Stomach (tissue), 9 donors: ENCODE results near the gene SMARCC1. TPM values are rescaled to one million over a fixed set of nuclear protein-coding genes. Genes with fewer than 3 reads are reported as not detected.

ENCODE experiments used
- DNase-seq, 2 donors: peaks; one replicate each; pipeline versions ENCODE4 v3.0.0 to v3.0.0-alpha.2; 2013 to 2019
- H3K27ac ChIP-seq, 5 donors: fragments of 200-600 bp in 4 of 5; sonication (generic) in 4 of 5; one replicate each; pipeline ENCODE4 v1.5.1; 2013 to 2019; ENCODE audit warnings: mild to moderate bottlenecking in 1 of 5, moderate library complexity in 1 of 5
- H3K27me3 ChIP-seq, 3 donors: fragments of 200-600 bp; sonication (generic); one replicate each; pipeline ENCODE4 v1.5.1; 2017 to 2019; ENCODE audit warnings: mixed run types in 1 of 3
- H3K36me3 ChIP-seq, 4 donors: fragments of 200-600 bp; sonication (generic); 1 replicate in 3 of 4; 2 replicates in 1 of 4; pipeline ENCODE4 v1.5.1; 2016 to 2019
- H3K4me1 ChIP-seq, 4 donors: fragments of 200-600 bp; sonication (generic); one replicate each; pipeline ENCODE4 v1.5.1; 2016 to 2019
- H3K4me3 ChIP-seq, 4 donors: fragments of 200-600 bp; sonication (generic) in 3 of 4; one replicate each; pipeline ENCODE4 v1.5.1; 2016 to 2019; ENCODE audit warnings: mild to moderate bottlenecking in 1 of 4
- H3K9me3 ChIP-seq, 4 donors: fragments of 200-600 bp; sonication (generic); one replicate each; pipeline ENCODE4 v1.5.1; 2016 to 2019
- CTCF ChIP-seq, 7 experiments: fragments of 450-650 bp in 4 of 7; fragments of 200-600 bp in 3 of 7; sonication (generic) in 3 of 7; IDR thresholded peaks; one replicate each; pipeline ENCODE4 v1.5.1; 2016 to 2019; ENCODE audit warnings: antibody characterized with exemption in 7 of 7, control low read depth in 2 of 7, mild to moderate bottlenecking in 1 of 7
- EP300 ChIP-seq: sonication (generic); formaldehyde crosslinking; IDR thresholded peaks from one replicate; pipeline ENCODE4 v1.6.1; 2017; ENCODE audit warnings: antibody characterized with exemption
- POLR2A ChIP-seq, 4 donors: fragments of 450-650 bp; IDR thresholded peaks; one replicate each; pipeline ENCODE4 v1.6.1; 2016; ENCODE audit warnings: antibody characterized with exemption in 4 of 4, control low read depth in 2 of 4, mild to moderate bottlenecking in 1 of 4, moderate library complexity in 1 of 4
- POLR2AphosphoS5 ChIP-seq, 3 donors: sonication (generic); formaldehyde crosslinking; IDR thresholded peaks; one replicate each; pipeline ENCODE4 v1.6.1; 2016; ENCODE audit warnings: antibody characterized with exemption in 3 of 3
- WGBS, 5 donors: extraction: QIAGEN DNeasy Blood & Tissue Kit in 3 of 5; methylation state at CpG; one replicate each; pipeline versions ENCODE4 v1.1.5 to v1.1.7; 2013 to 2018; 5-methylcytosine and 5-hydroxymethylcytosine counted together
- intact Hi-C: fragments of 100-400 bp; cut with DNase I; formaldehyde crosslinking; loops from one replicate; pipeline ENCODE4 v1.15.1; 2023; ENCODE audit warnings: low total_unique reads
- polyA plus RNA-seq, 3 donors: library from polyadenylated mRNA; stranded (reverse); fragments of 200-250 nt; gene quantifications; one replicate each; pipeline ENCODE4 v1.2.3, GENCODE V29; 2013
- total RNA-seq, 5 donors: library from RNA; depleted of rRNA; stranded (reverse); fragments of >200 nt; gene quantifications; one replicate each; pipeline versions ENCODE4 v1.1.0 to v1.2.3, GENCODE V29; 2014 to 2016
- donor health status: healthy with polysubstance abuse.
- donor health status: Bipolar disorder and iron deficiency.
- donor health status: healthy.

SMARCC1 gene
- total and polyA plus RNA-seq, 8 donors = 8.6 to 64.3 (median 27.3) TPM

DNA sequence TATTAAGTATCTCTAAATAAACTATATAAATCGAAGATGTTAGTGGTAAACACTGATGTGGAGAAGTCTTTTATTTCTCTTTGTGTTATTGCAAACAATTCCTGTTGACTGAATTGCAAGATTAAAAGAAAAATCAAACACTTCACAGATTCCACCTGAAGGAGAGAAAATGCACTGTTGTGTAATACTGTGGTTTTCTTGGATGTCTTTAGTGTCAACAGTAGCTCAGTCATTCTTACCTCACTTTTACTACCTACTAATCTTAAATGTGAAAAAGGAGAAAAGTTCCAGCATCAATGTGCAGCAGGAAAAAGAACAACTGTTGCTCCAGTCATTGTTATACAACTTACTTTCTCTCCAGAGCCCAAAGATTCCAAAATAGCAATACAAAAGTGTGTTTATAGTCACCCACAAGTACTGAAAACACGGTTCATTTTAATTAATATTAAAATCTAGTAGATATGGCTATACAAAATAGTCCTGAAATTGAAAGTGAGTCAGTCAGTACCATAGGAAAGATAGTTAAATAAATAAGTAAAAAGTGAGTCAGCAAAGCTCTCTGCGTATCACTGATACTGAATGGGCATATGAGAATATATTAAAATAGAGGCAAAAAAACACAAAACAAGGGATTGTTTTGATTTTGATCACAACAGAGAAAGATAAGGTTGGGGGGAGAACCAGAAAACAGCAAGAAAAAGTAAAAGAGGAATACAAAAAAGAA lies 112.5 kb downstream of the SMARCC1 start:
- no peak for DNase-seq
- Histone ChIP-seq H3K4me3 (no peak overlapping the region), H3K27ac (peak overlapping the region in 1 of 5 donors; percentile 29), H3K4me1 (peaks cover 0 to 16% (median 0%) of the 10 kb centered on the region in 4 donors), H3K27me3 (no peaks in the 10 kb centered on the region), H3K36me3 (peaks cover 12 to 63% (median 51%) of the 10 kb centered on the region in 4 donors), H3K9me3 (no peaks in the 10 kb centered on the region)
- TF ChIP-seq EP300 (no peak), POLR2AphosphoS5 (IDR thresholded peaks at IDR 0.05) (no peak), POLR2A (IDR thresholded peaks at IDR 0.05) (no peak), CTCF (IDR thresholded peaks at IDR 0.05) (no peak)
- WGBS, 5 donors = 59 to 73% (median 68%) methylated on average over 3 of the region's 3 CpGs
- intact Hi-C loops = no loop called here

DNA sequence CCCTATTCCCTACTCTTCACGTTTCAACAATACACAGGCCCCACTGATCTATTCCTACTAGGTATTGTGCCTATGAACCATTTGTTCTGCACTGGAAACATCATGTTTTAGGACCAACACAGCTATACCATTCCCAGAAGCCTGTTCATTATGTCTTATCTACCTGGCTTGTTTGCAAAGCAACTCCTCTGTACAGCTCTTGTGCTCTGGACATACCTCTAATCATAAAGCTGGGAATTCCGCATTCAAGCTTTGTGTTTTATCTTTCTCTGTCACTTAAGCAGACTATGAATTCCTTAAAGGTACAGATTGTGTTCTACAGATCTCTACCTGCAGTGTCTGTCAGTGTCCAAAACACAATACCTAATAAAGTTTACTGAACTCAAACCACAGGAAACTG lies 115.6 kb downstream of the SMARCC1 start:
- DNase-seq = peak in 1 of 2 donors; percentile 14
- Histone ChIP-seq H3K36me3 (peaks cover 14 to 58% (median 44%) of the 10 kb centered on the region in 4 donors), H3K4me3 (no peak overlapping the region), H3K27me3 (no peaks in the 10 kb centered on the region), H3K4me1 (peaks cover 0 to 16% (median 0%) of the 10 kb centered on the region in 4 donors), H3K9me3 (no peaks in the 10 kb centered on the region), H3K27ac (no peak overlapping the region)
- 40 to 80% (median 56%) methylated on average over 2 of the region's 2 CpGs for WGBS, 5 donors
- TF ChIP-seq CTCF (IDR thresholded peaks at IDR 0.05) = no peak
- TF ChIP-seq EP300 = no peak
- no peak for TF ChIP-seq POLR2AphosphoS5 (IDR thresholded peaks at IDR 0.05)
- no peak for TF ChIP-seq POLR2A (IDR thresholded peaks at IDR 0.05)
- intact Hi-C loops = no loop called here

GRCh38 chr3:47664519-47664918 lies 117.2 kb downstream of the SMARCC1 start:
- Histone ChIP-seq H3K27me3 (no peaks in the 10 kb centered on the region), H3K4me3 (no peak overlapping the region), H3K4me1 (peaks cover 0 to 24% (median 0%) of the 10 kb centered on the region in 4 donors), H3K36me3 (peaks cover 7 to 53% (median 35%) of the 10 kb centered on the region in 4 donors), H3K27ac (no peak overlapping the region), H3K9me3 (no peaks in the 10 kb centered on the region)
- intact Hi-C loops = no loop called here
- peak in 1 of 2 donors; percentile 12 for DNase-seq
- TF ChIP-seq EP300 (no peak), CTCF (IDR thresholded peaks at IDR 0.05) (peak in 1 of 7 experiments; percentile 6)
- WGBS, 5 donors = 82 to 94% (median 86%) methylated on average over 2 of the region's 2 CpGs

GRCh38 chr3:47663630-47664240 lies 118.0 kb downstream of the SMARCC1 start:
- Histone ChIP-seq H3K9me3 (no peaks in the 10 kb centered on the region), H3K27ac (no peak overlapping the region), H3K4me1 (peaks cover 0 to 19% (median 0%) of the 10 kb centered on the region in 4 donors), H3K36me3 (peaks cover 7 to 57% (median 39%) of the 10 kb centered on the region in 4 donors), H3K4me3 (no peak overlapping the region), H3K27me3 (no peaks in the 10 kb centered on the region)
- no peak for DNase-seq
- WGBS, 5 donors = 90 to 96% (median 94%) methylated on average over 9 to 16 of the region's 16 CpGs
- TF ChIP-seq POLR2A (IDR thresholded peaks at IDR 0.05) (no peak), CTCF (IDR thresholded peaks at IDR 0.05) (no peak)
- intact Hi-C loops = no loop called here
